Cortex of kidney (tissue), 1 donor: Measurements from ENCODE around the gene PAM16.

Experiments used
- DNase-seq: peaks from one replicate; lab custom pipeline; 2025; lab: John Stamatoyannopoulos, UW

Gene PAM16

DNA sequence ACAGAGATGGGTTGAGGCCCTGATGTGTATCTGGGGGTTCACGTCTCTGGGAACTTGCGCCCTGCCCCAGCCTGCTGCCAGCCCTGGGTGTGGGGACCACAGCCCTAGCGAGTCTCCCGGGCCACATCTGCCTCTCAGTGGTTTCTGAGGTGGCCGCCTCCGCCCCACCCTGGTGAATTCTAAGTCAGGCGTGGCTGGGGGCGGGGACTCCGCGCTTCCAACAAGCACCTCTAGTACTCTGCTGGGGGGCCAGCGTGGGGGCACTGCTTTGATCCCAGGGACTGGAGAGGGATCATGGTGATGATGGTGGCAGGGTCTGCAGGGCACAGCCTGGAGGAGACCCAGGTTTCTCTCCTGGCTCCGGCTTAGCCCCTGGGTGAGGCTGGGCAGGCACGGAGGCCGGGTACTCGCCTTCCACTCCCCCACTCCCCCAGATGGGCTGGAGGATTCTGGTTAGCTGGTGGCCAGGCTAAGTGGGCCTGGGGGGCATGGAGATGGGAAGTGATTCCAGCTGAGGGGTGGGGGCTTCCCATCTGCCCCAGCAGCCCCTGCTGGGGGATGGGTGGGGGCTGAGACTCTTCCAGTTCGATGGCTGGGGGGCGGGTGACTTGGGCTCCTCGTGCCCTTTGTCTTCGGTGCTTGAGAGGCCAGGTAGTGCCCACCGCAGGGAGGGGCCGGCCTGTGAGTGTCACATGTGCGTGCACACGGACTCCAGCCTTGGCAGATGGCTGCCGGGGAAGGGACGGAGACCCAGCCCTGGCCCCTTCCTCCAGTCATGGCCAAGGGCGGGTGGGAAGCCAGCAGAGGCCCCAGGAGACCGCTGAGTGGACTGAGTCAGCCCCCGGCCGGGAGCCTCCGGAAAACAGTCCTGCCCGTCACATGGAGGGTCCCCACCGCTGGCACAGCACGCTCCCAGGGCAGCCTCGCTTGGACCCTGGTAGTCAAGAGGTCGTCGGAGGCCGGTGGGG, 31.4 kb downstream of the PAM16 start:
- DNase-seq: no peak

DNA sequence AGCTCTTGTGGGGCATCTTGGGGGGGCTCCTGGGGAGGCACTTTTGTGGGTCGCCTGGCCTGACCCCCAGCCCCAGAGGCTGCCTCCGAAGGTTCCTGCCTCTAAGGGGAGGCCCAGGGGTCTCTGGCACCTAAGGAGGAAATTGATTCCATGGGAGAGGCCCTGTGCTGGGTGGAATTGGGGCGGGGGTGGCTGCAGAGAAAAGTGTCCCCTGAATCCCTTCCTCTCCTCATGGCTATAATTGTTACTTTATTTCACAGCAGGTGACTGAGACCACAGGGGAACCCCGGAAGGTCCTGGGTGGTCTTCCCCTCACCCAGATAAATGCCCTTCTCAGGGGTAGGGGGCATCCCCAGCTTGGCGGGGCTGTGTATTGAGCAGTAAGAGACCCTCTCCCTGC, 32.2 kb downstream of the PAM16 start:
- no peak for DNase-seq

DNA sequence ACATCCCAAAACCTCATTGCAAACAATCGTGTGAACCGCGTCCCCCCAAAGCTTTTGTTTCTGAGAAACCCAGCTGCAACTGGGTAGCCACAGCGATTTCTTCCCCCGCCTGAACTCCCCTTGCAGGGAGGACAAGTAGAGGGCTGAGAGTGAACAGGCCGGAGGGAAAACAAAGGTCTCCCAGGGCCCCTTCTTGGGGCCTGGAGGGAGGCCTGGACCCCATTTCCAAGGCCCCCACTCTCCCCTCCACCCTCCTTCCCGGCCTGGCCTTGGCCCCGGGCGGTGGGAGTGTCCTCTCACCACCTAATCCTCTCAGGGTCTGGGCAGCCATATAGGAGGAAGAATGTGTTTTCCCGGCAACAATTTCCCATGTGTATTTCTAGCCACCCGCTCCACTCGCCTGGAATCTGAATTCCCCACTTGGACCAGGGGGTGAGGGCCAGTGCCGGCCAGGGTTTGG, 32.6 kb downstream of the PAM16 start:
- no peak for DNase-seq

- DNase-seq: no peak
These were observed 33.3 kb downstream of the PAM16 start for GRCh38 chr16:4317532-4318450.

DNA sequence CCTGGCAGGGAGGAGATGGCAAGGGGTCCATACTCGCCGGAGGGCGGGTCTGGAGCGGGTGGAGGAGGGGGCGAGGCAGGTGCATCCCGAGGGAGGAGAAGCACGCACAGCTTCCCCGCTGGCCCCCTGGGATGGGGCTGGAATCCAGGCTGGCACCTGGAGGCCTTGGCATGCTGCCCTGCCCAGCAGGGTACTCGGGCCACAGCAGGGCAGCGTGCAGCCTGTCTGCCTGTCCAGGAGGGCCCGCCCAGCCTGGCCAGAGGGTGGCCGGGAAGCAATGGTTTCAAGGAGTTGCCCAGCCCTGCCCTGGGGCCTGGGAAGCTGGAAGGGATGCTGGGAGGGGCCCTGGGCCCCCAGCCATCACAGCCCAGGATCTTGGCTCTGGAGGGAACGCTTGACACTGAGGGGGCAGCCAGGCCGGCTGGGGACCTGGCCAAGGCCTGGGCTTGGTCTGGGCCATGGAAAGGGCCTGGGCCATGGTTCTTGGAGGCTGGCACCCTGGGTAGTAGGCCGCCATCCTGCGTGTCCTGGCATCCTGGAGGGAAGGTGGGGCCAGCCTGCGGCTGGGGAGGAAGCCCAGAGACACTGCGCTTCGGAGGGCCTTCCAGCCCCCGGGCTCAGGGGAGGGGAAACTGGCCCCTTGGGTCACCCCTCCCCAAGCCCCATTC, 34.1 kb downstream of the PAM16 start:
- no peak for DNase-seq

GRCh38 chr16:4316108-4316863, 34.8 kb downstream of the PAM16 start:
- DNase-seq: no peak

GRCh38 chr16:4315186-4316107, 35.7 kb downstream of the PAM16 start, which contains the start of gene GLIS2:
Gene GLIS2, plus strand, starts transcription at chr16:4316067. Its CDS starts 16,214 bp downstream, at chr16:4332281.
- DNase-seq: no peak

DNA sequence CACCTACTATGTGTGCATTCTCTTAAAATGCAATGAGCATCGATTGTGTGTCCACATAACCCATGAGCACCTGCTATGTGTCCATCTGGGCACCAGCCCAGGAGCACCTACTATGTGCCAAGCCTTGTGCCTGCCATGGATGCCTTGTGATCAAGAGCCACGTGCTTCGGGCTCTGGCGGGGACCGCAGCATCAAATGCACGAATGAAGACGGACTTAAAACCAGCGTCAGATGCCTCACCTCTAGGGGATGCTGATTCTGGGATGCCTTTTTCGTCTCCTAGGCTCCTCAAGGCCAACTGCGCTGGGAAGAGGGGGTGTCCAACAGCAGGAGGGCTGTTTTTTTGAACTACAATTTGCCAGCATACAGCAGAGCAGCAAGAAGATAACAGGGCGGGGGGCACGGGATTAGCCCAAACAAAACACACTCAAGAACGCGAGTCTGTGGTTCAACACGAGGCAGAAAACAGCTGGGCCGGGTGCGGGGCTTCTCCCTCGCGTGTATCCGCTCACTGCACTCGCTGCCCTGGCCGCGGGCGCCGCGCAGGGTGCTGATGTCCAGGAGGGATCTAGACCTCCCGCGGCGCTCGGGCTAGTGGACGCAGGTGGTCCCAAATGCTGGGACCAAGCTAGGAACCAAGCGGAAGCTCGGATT, 36.5 kb downstream of the PAM16 start:
- no peak for DNase-seq

GRCh38 chr16:4313563-4314531, 37.3 kb downstream of the PAM16 start:
- no peak for DNase-seq

DNA sequence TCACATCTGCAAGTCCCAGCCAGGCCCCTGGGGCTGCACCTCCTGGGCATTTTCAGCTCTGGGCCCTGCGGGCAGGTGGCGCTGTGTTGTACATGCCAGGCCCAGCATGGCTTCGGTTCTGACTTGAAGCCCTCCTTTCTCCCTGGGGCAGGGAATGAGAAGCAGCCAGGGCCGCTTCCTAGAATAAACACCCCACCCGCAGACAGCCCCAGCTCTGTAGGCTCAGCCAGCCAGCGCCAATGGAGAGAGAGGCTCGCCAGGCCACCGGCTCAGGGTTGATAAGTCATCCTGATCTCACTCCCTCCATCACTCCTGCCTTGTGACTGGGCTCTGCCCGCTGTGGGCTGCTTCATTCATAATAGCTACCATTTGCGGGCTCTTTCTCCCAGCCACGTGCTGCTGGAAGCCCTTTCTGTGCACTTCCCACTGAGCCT, 41.3 kb downstream of the PAM16 start:
- no peak for DNase-seq

DNA sequence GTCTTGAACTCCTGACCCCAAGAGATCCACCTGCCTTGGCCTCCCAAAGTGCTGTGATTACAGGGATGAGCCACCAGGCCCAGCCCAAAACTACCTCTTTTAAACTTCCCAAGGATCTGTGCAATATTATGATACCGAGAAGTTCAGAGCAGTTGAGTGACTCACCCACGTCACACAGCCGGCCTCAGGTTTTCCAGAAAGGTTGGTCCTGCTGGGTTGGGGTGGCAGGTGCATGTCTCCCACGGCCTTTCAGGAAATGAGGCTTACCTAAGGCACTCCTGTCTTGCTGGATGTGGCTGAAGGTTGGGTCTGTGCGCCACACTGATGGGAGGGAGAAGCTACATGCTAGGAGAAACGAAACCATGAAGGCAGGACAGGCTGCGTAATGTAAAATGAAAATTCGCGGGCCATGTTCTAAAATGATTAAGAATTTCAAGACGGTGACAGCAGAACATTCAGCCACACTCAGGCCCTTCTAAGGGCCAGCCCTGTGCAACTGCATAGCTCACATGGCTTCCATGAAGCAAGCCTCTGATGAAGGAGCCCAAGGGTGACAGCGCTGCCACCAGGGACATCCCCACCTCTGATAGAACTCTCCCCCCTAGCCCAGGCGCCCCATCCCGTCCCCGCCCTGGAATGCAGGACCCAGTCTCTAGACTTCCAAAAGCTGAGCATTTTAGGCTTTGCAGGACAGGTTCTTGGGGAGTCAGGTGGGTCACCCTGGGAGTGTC, 41.9 kb downstream of the PAM16 start:
- no peak for DNase-seq

GRCh38 chr16:4307215-4308037, 43.7 kb downstream of the PAM16 start:
- peak; percentile 83 for DNase-seq

DNA sequence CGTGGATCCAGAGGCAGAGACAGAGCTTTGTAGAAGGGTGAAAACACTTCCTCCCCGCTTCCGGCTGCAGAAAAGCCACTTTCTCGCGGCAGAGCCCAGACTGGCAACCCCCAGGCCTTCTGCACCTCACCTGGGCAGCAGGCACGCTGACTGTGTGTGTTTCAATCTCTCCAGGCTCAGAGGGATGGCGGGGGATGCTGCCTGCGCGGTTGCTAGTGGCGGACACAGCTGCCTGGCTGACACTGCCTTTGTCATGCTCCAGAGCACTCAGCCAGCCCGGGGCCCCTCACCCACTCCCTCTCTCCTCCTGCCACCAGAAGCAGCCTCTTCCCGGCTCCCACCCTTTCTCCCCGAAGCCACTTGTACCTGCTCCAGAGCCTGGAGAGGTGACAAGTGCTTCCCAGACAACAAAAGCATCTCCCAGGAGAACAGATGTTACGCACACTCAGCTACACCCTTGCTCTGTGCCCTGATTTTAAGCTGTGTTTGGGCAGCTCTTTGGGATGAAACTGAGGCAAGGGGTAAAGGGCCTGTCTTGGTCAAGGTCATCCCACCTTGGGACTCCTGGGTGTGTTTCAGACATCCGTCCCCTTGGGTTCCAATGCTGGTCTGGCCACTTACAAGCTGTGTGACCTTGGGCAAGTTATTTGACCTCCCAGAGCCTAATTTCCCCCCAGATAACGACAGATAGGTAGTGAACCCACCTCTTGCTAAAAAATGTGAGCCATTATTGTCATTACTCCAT, 44.5 kb downstream of the PAM16 start:
- no peak for DNase-seq

DNA sequence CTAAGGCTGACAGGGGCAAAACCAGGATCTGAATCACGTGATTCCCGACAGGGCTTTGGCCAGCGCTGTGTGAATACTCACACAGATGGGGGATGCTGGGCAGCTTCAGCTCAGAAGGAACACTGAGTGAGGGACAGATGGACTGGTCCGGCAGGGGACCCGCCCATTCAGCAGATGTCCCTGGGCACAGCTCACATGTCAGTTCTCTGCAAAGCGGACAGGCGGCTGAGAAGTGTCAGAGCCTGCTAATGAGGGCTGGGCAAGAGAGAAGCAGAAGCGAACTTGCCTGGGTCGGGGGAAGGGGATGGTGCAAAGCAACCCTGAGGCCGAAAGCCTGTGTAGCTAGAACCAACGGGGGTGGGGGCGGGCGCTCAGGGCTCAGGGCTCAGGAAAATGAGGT, 47.1 kb downstream of the PAM16 start:
- no peak for DNase-seq

- DNase-seq: no peak
These were observed 49.2 kb downstream of the PAM16 start for GRCh38 chr16:4301968-4302367.

GRCh38 chr16:4301177-4301576, 49.9 kb downstream of the PAM16 start:
- DNase-seq: no peak
